Activated T-helper 9 cell treated with anti-CD3 and anti-CD28 coated beads, Interleukin-2, amount 50 U/mL, for 16 hours (primary cell): ENCODE data around the gene ZSWIM6.

Experiments used
- DNase-seq: peaks from one replicate; pipeline ENCODE4 v3.0.0-alpha.2; 2020; ENCODE audit warnings: low read depth

ZSWIM6 gene

GRCh38 chr5:61591859-61592258, 259.8 kb downstream of the ZSWIM6 start:
- DNase-seq: no peak

- DNase-seq: no peak
These were observed 263.4 kb downstream of the ZSWIM6 start for GRCh38 chr5:61595426-61595825.
